A673 (cell line): ENCODE data around the gene ARFRP1.

Source experiments
- EZH2 ChIP-seq: fragments of 200-600 bp; sonication (generic); IDR thresholded peaks from 2 replicates; pipeline ENCODE4 v1.6.1; 2017; ENCODE audit warnings: borderline replicate concordance, low read depth, mild to moderate bottlenecking, mixed read lengths, antibody characterized with exemption, low read length; ENCODE audit not compliant: poor library complexity, severe bottlenecking
- TF ChIP-seq, protein P1 (sequence below): fragments of 300-800, 200-600 bp; sonication (generic); conservative IDR thresholded peaks from 2 replicates; pipeline ENCODE4 v1.5.1; 2017; ENCODE audit warnings: low read depth, mild to moderate bottlenecking, antibody characterized with exemption, low read length, moderate library complexity, mixed read lengths

DNA sequence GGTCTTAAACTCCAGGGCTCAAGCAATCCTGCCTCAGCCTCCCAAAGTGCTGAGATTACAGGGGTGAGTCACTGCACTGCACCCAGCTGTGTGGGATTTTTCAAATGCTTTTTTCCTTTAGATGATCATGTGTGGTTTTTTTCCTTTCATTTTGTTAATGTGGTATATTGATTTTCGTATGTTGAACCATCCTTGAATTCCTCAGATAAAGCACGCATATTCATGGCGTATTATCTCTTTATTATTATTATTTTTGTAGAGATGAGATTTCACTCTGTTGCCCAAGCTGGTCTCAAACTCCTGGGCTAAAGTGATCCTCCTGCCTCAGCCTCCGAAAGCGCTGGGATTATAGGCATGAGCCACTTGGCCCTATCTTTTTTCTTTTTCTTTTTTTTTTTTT, 7.1 kb upstream of the ARFRP1 start:
- TF ChIP-seq, protein P1, sequence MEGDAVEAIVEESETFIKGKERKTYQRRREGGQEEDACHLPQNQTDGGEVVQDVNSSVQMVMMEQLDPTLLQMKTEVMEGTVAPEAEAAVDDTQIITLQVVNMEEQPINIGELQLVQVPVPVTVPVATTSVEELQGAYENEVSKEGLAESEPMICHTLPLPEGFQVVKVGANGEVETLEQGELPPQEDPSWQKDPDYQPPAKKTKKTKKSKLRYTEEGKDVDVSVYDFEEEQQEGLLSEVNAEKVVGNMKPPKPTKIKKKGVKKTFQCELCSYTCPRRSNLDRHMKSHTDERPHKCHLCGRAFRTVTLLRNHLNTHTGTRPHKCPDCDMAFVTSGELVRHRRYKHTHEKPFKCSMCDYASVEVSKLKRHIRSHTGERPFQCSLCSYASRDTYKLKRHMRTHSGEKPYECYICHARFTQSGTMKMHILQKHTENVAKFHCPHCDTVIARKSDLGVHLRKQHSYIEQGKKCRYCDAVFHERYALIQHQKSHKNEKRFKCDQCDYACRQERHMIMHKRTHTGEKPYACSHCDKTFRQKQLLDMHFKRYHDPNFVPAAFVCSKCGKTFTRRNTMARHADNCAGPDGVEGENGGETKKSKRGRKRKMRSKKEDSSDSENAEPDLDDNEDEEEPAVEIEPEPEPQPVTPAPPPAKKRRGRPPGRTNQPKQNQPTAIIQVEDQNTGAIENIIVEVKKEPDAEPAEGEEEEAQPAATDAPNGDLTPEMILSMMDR, result no peak
- TF ChIP-seq EZH2, result no peak
